NCI-H2171 (cell line): ENCODE results near the gene MAP4K5.
"Not testable (repeated sequence)": the region's sequence is repeated elsewhere in the genome, so short reads cannot be mapped to it uniquely, and the experiment has no call there.

Source experiments
- DNase-seq: peaks from one replicate; lab custom pipeline; 2025; lab: John Stamatoyannopoulos, UW

MAP4K5 gene

DNA sequence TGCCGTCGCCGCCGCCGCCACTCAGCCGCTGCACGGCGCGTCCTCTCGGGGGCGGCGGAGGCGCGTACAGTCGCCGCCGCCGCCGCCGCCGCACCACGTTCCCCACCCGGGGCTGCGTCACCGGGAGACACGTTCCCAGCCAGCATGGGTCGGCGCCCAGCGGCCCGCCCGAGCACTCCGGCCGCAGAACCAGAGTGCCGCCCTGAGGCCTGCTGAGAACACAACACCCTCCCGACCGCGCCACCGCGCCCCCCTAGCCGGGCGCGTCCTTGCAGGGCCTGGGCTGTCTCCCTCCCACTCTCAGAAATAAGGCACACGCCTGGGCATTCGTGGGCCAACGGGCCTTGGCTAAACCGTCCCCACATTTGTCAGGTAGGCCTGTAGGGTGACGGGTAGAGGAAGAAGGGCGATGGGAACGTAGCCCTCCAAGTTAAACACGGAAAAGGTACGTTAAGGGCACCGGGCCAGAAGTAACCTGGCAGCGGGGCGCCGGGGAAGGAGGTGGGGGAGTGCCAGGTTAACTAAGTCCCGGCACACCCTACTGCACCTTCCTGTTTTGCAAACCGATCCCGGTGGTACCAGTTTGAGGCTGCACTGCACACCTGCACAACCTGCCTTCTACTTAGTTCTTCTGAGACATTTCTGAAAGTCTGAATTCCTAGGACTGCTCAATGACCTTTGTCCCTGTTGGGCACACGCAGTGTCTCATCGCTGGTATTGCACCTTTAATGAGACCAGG lies at the start of gene MAP4K5:
TSS of gene MAP4K5 (minus strand) at position 68 of the 739 bp plus-strand sequence. CDS start 520 bp downstream, outside the sequence.
- peak; percentile 94 for DNase-seq

DNA sequence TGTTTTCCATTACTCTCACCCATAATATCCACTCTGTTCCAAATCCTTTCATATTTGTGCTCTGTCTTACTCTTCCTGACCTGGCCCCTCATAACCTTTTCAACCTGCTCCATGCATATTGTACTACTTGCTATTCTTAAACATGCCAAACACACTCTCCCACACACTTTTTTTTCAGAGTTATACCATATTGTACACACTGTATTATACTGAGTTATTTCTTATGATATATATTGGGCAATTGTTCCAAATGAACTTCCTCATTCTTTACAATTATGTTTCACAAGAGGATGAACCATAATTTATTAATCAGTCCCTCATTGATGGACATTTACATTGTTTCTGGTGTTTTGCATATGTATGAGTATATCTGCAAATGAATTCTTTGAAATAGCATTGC lies 46.1 kb upstream of the MAP4K5 start:
- no peak for DNase-seq

DNA sequence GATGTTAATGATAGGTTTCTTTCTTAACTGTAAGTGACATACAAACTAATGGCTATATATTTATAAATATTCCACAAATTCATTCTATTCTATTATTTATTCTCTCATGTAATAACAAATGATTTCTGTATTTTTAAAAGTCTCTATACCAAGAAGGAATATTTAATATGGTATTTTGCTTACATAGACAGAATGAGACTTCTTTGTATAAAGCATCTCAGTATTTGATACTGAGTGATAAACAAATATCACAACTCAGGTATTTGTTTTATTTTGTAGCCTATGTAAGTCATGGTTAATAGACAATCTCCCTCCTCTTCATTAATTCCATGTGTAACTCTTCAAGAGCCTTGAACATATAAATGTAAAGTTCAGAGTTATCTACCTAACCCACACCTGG lies 45.6 kb upstream of the MAP4K5 start:
- DNase-seq: no peak

DNA sequence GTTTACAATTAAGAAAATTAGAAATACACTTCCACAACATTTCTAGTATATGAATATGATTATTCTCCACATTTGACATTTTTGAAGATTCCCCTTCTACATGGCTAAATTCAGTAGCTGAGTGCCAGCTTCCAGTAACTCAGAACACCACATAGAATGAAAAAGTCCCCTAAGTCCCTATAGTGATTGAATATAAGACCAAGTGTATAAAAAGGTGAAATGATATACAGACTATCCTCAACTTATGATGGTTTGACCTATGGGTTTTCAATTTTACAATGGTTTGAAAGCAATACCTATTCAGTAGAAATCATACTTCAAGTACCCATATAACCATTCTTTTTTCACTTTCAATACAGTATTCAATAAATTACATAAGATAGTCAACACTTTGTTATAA lies 43.4 kb upstream of the MAP4K5 start:
- no peak for DNase-seq

DNA sequence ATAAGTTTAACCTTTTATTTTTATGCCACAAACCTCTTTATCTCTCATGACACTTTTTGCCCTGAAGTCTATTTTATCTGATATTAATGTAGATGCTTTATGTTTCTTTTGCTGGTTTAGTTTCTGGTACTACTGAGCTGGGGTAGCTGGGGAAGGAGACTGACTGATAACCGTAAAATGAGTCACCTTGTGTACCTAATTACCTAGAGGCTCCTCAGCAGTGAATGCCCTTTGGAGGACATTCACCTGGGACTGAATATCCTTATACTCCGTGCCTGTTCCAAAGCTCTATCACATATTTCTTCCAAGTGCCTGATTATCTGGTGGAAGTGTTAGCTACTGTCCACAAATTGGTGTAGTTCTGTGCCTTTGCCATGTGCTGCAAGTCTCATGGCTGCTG lies 41.5 kb upstream of the MAP4K5 start:
- no peak for DNase-seq

DNA sequence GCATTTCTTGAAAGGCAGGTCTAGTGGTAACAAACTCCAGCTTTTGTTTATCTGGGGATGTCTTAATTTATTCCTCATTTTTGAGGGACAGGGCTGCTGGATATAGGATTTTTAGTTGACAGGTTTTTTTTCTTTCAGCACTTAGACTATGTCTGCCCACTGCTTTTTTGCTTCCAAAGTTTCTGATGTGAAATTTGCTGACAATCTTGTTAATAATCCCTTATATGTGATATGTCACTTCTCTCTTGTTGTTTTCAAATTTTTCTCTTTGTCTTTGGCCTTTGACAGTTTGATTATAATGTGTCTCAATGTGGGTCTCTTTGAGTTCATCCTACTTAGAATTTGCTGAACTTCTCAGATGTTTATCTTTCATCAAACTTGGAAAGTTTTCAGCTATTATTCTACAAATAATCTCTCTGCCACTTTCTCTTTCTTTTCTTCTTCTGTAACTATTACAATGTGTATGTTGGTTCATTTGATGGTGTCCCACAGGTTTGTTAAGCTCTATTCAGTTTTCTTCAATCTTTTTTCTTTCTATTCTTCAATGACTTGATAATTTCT lies 37.4 kb upstream of the MAP4K5 start:
- DNase-seq: no peak

DNA sequence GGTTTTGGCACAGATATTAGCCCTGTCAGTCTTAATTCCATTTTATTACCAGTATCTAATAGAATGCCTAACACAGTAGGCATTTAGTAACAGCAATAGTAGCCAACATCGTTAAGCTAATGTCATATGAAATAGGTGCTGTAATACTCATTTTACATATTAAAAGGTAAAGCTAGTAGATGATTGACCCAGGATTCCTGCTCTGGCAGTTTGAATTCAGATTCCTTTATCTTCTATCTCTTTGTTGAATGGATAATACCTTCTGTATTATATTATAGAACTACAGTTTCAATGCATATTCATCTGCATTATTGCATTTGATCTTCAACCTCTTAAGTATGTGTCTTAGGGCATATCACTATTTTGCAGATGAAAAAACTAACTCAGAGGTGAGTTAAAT lies 30.5 kb upstream of the MAP4K5 start:
- no peak for DNase-seq

DNA sequence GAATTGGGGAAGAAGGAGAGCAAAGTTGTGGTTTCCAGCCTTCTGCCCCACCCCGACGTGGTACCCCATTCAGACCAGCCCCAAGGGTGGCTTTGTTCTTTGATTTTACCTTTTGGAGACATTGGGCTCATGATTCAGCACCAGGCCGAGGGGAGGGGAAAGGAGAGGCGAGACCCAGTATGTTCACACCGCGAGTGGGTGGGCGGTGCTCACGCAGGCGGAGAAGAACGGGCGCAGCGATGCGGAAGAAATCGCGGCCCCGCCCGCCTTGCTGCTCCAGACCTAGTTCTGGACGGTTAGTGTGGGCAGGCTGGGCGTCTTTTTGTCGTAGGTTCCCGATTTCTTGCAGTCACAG lies 28.5 kb upstream of the MAP4K5 start:
- peak; percentile 73 for DNase-seq

DNA sequence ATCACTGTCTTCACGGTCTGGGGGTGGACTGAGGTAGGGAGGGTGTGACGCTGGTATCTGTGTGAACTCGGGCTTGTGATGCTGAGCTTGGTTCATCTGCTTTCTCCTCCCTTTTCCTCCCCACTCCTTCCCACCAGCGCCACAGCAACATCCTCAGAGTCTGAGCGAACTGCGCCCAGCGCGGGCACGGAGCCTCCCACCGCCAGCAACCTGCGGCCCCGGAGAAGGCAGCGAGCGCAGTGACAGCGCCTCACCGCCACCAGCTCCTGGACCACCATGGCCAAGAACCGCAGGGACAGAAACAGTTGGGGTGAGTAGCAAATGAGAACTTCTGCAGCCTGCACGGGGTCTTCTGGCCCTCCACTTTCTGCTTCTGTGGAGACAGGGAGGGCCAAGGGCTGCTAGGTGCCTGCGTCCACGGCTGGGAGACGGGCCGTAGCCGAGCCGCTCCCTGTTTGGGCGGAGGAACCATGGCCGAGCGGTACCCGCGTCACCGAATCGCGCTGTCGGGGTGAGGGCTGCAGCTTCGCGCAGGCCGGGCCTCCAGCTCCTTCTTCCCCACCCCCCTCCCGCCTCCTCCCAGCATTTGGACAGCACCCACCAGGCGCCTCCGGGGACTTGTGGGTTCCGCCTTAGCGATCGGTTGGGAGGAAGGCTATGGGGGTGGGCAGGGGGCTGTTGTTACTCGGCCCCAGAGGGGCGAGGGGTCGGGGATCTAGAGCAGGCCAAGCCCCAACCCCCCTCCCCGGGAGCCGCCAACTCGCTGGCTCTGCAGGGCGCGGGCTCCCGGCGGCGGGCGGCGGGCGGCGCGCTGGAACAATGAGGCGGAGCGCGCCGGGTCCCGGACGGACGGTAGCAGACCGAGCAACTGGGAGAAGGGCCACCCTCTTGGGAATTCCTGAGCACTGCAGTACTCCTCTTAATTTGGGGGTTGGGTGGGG lies 27.9 kb upstream of the MAP4K5 start, which contains the start of gene ATL1:
TSS of gene ATL1 (plus strand) at position 156 of the 941 bp plus-strand sequence. CDS start at position 277, 121 bp downstream.
- DNase-seq: peak; percentile 83

DNA sequence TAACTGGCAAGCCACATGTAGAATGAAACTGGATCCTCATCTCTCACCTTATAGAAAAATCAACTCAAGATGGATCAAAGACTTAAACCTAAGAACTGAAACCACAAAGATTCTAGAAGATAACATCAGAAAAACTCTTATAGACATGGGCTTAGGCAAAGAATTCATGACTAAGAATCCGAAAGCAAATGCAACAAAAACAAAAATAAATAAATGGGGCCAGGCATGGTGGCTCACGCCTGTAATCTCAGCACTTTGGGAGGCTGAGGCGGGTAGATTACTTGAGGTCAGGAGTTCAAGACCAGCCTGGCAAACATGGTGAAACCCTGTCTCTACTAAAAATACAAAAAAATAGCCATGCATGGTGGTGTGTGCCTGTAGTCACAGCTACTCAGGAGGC lies 20.4 kb upstream of the MAP4K5 start:
- not testable (repeated sequence) for DNase-seq

DNA sequence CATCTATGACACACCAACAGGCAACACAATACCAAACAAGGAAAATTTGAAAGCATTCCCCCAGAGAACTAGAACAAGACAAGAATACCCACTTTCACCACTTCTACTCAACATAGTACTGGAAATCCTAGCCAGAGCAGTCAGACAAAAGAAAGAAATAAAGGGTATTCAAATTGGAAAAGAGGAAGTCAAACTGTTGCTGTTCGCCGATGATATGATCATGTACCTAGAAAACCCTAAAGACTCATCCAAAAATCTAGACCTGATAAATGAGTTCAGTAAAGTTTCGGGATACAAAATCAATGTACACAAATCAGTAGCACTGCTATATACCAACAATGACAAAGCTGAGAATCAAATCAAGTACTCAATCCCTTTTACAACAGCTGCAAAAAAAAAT lies 19.5 kb upstream of the MAP4K5 start:
- DNase-seq: no peak

DNA sequence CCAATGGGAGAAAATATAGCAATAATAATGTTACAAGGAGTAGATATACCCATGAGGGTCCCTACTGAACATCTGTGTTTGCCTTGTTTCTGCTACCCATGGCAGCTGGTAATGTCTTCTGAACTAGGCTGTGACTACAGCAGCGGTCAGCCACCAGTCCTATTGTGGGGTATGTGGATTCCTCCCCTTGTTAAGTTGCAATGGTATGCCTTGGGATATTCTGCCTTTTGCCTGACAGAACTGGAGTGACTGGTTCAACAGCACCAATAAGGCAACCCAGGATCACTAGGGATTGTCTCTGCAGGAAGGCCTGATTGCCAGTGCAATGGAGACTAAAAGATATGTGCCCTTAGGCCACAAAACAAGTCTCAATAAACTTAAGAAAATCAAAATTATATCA lies 17.9 kb upstream of the MAP4K5 start:
- DNase-seq: no peak

DNA sequence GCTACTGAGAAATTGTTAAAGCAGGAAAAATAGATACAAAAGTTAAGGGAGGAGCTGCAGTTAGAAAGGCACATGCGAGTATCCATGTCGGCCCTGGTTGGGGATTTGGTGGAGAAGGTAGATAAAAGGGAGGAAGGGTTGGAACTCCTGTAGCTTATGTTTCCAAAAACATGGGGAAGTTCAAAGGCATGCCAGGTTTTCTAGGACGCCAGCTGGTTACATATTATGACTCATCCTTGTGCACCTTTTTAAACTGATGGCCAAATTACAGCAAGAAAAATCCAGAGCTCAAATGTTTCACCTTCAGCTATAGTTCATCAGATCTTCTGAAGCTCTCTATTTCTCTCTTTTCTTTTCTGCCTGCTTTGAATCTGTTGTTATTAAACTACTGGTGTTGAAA lies 13.2 kb upstream of the MAP4K5 start:
- DNase-seq: peak; percentile 67

DNA sequence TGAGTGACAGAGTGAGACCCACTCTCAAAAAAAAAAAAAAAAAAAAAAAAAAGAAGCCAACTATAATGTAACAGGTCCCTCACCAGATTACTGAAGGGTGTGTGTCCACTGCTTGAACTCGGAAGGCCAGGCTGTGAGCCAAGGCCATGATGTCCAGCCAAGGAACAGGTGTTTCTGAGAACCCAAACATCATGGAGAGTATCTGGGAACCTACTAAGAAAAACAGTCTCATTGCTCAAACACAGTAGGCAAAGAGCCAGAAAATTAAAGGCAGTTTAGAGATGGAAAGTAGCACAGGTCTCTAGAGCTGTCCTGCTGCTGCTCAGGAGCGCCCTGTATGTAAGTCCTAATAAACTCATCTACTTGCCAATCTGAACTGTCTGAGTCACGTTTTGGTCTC lies 12.5 kb upstream of the MAP4K5 start:
- DNase-seq: no peak

DNA sequence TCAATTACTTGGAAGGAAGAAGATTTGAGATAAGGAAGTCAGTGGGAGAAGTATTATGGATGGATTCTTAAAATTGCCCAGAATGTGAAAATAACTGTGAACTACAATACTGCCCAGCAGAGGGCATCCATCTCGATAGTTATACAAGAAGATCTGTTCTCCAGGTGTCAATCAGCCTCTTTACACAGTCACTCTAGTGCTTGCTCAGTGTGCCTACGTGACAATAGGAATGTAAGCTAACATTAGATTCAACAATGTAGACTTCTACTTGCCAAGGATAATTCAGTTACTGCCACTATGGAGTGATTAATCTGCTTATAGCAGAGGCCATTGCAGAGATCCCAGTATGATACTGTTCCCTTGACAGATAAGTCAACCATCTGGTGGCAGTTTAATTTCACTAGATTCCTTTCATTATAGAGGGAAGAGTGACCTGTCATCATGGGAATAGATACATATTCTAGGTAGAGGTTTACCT lies 10.6 kb upstream of the MAP4K5 start:
- DNase-seq: peak; percentile 58

DNA sequence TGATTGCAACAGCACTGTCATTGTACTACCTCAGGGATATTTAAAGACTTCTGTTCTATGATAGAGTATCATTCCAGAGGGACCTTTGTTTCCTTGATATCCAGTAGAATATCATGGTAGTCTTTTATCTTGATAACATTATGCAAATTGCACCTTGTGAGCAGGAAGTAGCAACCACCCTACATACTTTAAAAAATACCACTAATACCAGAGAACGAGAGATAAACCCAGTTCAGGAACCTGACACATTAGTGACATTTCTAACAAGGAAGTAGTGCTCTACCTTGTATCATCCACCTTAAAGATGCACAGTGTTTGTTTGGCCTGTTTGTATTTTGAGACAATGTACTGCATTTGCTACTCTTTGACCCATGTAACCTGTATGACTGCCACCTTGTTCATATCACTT lies 8.8 kb upstream of the MAP4K5 start:
- no peak for DNase-seq

DNA sequence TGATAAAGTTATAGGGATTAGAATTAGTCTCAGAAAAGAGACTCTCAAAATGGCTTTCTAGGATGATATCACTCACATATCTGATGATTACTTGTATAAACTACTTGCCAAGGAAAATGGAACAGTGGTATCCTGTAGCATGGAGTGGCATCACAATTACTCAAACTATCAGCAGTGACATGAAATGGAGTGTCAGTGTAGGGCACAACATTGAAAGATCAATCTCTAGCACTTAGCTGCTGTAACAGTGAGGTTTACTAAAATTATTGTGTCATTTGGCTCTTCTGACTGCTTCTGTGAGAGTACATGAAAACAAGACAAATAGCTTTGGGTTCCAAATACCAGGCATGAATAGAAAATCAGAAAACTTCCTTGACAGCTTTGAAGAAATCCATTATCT lies 6.7 kb upstream of the MAP4K5 start:
- no peak for DNase-seq

DNA sequence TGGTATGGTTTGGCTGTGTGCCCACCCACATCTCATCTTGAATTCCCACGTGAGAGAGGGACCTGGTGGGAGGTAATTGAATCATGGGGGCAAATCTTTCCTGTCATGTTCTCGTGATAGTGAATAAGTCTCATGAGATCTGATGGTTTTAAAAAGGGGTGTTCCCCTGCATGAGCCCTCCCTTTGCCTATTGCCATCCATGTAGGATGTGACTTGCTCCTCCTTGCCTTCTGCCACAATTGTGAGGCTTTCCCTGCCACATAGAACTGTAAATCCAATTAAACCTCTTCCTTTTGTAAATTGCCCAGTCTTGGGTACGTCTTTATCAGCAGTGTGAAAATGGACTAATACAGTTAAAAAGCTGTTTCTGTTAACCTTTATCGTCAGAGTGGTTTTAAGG lies 5.7 kb upstream of the MAP4K5 start:
- not testable (repeated sequence) for DNase-seq

DNA sequence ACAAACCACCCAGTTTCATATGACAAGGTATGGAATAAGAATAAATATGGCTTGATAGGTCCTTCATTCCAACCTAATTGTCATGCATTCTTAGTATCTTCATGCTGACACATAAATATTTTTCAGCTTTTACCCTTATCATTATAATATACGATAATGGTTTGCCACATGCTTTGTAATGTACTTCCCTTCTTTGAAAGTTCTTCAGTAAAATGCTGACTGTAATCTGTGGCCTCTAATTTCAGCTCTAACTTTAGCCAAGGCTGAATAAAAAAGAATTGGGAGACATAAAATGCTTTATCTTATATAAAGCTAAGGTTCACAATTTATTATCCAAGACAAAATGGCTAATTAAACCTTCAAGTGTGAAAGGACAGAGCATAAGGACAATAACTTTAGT lies 2.6 kb upstream of the MAP4K5 start:
- no peak for DNase-seq

DNA sequence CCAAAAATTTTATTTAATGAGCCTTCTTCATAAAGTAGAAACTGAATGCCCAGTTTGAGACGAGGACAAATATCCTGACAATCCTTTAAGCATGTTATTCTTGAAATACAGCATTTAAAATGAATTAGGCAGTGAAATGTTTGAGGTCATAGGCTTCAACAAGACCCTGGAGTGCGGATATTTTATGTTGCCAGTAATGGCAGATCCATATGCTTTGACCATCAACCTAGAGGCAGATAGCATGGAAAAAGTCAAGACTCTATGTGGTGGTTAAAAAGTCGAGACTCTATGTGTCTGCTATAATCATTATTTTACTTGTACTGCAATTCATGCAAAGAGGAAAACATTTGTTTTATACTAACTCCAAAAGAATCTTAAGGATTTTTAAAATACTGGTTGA lies 2.0 kb upstream of the MAP4K5 start:
- no peak for DNase-seq

DNA sequence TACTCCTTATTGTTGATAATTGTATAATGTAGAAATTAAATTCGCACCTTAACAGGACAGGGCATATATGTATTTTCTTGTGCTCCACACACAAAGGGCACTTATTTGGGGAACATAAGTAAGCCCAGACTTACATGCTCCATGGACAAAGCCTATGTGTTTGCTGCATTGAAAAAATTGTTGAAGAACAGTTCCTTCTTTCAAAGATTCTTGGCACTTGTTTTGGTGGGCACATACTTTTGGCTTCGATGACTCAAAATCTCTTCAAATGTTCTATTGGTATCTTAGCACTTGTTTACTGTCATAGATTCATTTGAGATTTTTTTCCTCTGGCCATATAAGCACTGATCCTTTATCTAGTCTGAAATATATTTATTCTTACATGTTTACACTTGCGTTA lies 1.4 kb upstream of the MAP4K5 start:
- no peak for DNase-seq

DNA sequence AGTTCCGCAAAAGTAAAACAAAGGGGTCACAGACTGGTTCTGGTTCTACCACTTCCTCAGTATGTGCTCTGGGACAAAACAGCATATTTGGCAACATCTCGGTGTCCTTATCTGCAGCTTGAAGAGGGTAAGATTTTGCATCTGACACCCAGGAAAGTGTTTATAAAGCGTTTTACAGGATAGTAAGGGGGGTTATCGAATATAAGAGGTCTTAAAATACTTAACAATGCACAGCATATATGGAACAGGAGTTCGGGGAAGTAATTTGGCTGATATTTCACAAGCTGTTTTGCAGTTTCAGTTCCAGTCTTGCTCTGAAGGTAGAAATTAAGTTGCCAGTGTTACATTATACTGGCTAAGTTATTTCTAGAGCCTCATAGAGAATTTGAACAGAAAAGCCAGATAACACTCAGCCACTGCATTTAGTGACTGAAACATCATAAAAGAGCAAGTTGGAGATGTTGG lies 904 bp upstream of the MAP4K5 start:
- no peak for DNase-seq
